Transverse colon (tissue), 4 donors: ENCODE results near the gene CDX1. TPM values are rescaled to one million over a fixed set of nuclear protein-coding genes. Genes with fewer than 3 reads are reported as not detected.

Experiments used
- DNase-seq: peaks from one replicate; pipeline ENCODE4 v3.0.0-alpha.2; 2019
- H3K27ac ChIP-seq, 4 donors: fragments of 200-600 bp; sonication (generic); 2 replicates each; pipeline ENCODE4 v1.5.1; 2016 to 2018; ENCODE audit warnings: inconsistent platforms in 4 of 4
- H3K27me3 ChIP-seq: fragments of 200-600 bp; sonication (generic); 2 replicates; pipeline ENCODE4 v1.5.1; 2017; ENCODE audit warnings: inconsistent platforms
- H3K36me3 ChIP-seq, 4 donors: fragments of 200-600 bp; sonication (generic); 2 replicates each; pipeline ENCODE4 v1.5.1; 2017 to 2019; ENCODE audit warnings: inconsistent platforms in 4 of 4
- H3K4me1 ChIP-seq, 4 donors: fragments of 200-600 bp; sonication (generic); 2 replicates each; pipeline ENCODE4 v1.5.1; 2017 to 2020; ENCODE audit warnings: inconsistent platforms in 4 of 4
- H3K4me3 ChIP-seq, 4 donors: fragments of 200-600 bp; sonication (generic); 1 replicate in 1 of 4; 2 replicates in 3 of 4; pipeline versions ENCODE4 v1.5.1 to v1.6.1; 2017 to 2019; ENCODE audit warnings: inconsistent platforms in 4 of 4
- H3K9me3 ChIP-seq, 2 donors: fragments of 200-600 bp; sonication (generic); 2 replicates each; pipeline ENCODE4 v1.5.1; 2017 to 2019; ENCODE audit warnings: inconsistent platforms in 2 of 2
- EP300 ChIP-seq: sonication (generic); formaldehyde crosslinking; IDR thresholded peaks from one replicate; pipeline ENCODE4 v1.6.1; 2017; ENCODE audit warnings: antibody characterized with exemption, low read depth
- POLR2A ChIP-seq: fragments of 450-650 bp; IDR thresholded peaks from one replicate; pipeline ENCODE4 v1.6.1; 2016; ENCODE audit warnings: antibody characterized with exemption, mild to moderate bottlenecking, moderate library complexity
- POLR2AphosphoS5 ChIP-seq, 3 donors: sonication (generic); formaldehyde crosslinking; IDR thresholded peaks; one replicate each; pipeline ENCODE4 v1.6.1; 2016; ENCODE audit warnings: antibody characterized with exemption in 3 of 3
- WGBS, 2 donors: methylation state at CpG; one replicate each; pipeline ENCODE4 v1.1.5; 2018; ENCODE audit warnings: low coverage in 1 of 2; 5-methylcytosine and 5-hydroxymethylcytosine counted together
- in situ Hi-C, 4 donors: fragments of 200-750 bp; cut with MboI; loops; one replicate each; pipeline versions ENCODE4 v1.15.0 to v1.15.1; 2017; ENCODE audit warnings: low sequenced_read_pairs in 3 of 4, low pct_ligation_motif_present in 1 of 4, low pct_unique_long_range_greater_than_20kb in 1 of 4
- intact Hi-C: fragments of 100-400 bp; cut with DNase I; formaldehyde crosslinking; loops from one replicate; pipeline ENCODE4 v1.15.1; 2023; ENCODE audit warnings: low total_unique reads
- total RNA-seq, 4 donors: library from RNA; depleted of rRNA; stranded (reverse); fragments of >200 nt; gene quantifications; one replicate each; pipeline ENCODE4 v1.1.0, GENCODE V29; 2016
- TF ChIP-seq, protein P1 (sequence below), 5 experiments: fragments of 200-600 bp in 3 of 5; fragments of 450-650 bp in 2 of 5; sonication (generic) in 3 of 5; IDR thresholded peaks; 1 replicate in 2 of 5; 2 replicates in 3 of 5; pipeline ENCODE4 v1.5.1; 2016 to 2017; ENCODE audit warnings: antibody characterized with exemption in 5 of 5, inconsistent platforms in 3 of 5, mild to moderate bottlenecking in 2 of 5, moderate library complexity in 1 of 5

The CDX1 gene
- total RNA-seq, 4 donors from 2014 or later: 249 to 540 (median 360) TPM

DNA sequence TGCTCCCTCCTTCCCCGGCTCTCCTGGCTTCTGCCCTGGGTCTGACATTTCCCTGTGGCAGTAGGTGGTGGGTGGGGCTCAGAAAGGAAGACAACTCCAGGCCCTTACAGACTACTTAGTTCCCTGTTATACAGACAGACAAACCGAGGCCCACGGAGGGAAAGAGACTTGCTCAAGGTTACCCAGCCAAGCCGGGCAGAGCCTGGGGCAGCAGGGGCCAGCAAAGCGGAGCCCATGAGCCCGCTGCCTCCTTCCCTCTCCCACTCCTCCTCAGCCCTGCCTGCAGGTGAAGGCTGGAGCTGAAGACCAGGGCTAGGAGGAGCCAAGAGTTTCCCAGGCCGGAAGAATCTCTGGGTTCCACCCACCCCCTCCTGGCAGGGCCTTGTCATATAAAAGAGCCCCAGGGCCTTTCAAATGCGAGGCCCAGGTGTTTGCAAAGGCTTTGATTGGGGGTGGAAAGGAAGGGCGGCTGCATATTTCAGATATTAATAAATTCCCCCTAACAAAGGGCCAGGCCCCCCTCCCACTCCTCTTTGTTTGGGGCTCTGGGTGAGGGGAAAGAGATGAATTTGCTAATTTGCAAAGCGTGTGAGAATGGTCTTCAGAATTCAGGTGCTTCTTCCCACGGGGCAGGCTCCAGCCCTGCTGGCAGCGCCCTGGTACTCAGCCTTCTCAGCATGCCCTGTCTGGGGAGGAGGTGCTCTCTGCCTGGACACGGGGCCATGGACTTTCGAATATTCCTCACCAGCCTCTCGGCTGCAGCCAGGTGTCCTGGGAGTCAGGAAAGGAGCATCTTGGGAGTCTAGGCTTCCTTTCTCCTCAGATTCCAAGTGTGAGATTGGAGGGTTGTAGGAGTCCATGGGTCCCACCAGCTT lies 44.8 kb downstream of the CDX1 start:
- H3K27me3 ChIP-seq: no peaks in the 10 kb centered on the region
- TF ChIP-seq POLR2AphosphoS5 (IDR thresholded peaks at IDR 0.05) (no peak), POLR2A (peak; percentile 29), EP300 (no peak)
- TF ChIP-seq, protein P1, sequence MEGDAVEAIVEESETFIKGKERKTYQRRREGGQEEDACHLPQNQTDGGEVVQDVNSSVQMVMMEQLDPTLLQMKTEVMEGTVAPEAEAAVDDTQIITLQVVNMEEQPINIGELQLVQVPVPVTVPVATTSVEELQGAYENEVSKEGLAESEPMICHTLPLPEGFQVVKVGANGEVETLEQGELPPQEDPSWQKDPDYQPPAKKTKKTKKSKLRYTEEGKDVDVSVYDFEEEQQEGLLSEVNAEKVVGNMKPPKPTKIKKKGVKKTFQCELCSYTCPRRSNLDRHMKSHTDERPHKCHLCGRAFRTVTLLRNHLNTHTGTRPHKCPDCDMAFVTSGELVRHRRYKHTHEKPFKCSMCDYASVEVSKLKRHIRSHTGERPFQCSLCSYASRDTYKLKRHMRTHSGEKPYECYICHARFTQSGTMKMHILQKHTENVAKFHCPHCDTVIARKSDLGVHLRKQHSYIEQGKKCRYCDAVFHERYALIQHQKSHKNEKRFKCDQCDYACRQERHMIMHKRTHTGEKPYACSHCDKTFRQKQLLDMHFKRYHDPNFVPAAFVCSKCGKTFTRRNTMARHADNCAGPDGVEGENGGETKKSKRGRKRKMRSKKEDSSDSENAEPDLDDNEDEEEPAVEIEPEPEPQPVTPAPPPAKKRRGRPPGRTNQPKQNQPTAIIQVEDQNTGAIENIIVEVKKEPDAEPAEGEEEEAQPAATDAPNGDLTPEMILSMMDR (IDR thresholded peaks at IDR 0.05): peak in 1 of 5 experiments; percentile 51
- WGBS, 2 donors: 74% methylated on average over 15 of the region's 15 CpGs; no CpG with 5 or more reads in 1 of the 2 donors
- intact Hi-C loops: no loop called here
- H3K9me3 ChIP-seq: no peaks in the 10 kb centered on the region
- peak overlapping the region; percentile 52 to 82 (median 78) for H3K27ac ChIP-seq
- DNase-seq: peak; percentile 73
- H3K4me3 ChIP-seq: no peak overlapping the region
- H3K4me1 ChIP-seq: peaks cover 14 to 51% (median 47%) of the 10 kb centered on the region in 4 donors
- no peaks in the 10 kb centered on the region for H3K36me3 ChIP-seq
- in situ Hi-C loops: loop anchor here in 1 of 4 donors (5.0 to 25.0 kb wide), 2 partner anchors 49 to 374 kb away; no protein-coding TSS in a partner anchor

DNA sequence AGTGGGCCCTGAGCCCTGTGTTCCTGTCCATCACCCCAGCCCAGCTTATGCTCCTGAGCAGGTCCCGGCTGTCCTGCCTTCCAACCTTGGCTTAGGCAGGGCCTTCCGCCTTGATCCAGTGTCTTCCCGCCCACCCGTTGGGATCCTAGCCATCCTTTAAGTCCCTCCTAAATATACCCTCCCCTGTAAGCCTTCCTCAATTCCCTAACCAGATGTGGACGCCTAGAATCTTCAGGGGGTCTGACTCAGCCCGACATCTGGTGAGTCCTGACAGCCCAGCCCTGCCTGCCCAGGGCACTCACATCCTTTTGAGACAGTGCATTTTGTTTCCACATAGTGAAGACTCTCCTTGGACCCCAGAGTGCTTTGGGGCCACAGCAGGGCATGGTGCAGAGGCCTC lies 47.0 kb downstream of the CDX1 start:
- Histone ChIP-seq H3K36me3 (no peaks in the 10 kb centered on the region), H3K4me3 (no peak overlapping the region), H3K27ac (no peak overlapping the region), H3K4me1 (peaks cover 29 to 66% (median 60%) of the 10 kb centered on the region in 4 donors), H3K27me3 (no peaks in the 10 kb centered on the region), H3K9me3 (no peaks in the 10 kb centered on the region)
- in situ Hi-C loops: loop anchor here in 1 of 4 donors (5.0 to 25.0 kb wide), 2 partner anchors 51 to 376 kb away; no protein-coding TSS in a partner anchor
- no peak for TF ChIP-seq EP300
- TF ChIP-seq POLR2AphosphoS5 (IDR thresholded peaks at IDR 0.05): no peak
- no peak for TF ChIP-seq POLR2A
- TF ChIP-seq, protein P1 (IDR thresholded peaks at IDR 0.05): no peak
- 75 to 86% methylated on average over 4 to 6 of the region's 6 CpGs for WGBS, 2 donors
- intact Hi-C loops: no loop called here
- DNase-seq: no peak

DNA sequence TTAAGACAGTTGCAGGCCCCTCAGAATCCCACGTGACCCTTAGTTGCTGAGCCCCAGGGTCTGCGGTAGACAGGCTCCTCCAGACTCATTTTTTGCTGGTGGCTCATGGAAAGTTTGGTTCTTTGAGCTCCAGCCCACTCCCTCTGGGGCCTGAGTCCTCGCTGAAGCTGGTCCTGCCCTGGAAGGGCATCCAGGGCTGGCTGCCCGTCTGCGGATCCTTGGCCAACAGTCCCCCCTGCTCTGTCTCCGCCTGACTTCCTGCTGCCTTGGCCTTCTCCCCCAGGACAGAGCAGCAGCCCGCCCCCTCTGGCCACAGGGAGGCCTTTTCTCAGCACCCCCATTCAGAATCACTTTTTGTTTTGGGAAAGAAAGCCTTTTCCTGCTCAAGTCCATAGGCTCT lies 47.7 kb downstream of the CDX1 start:
- Histone ChIP-seq H3K36me3 (no peaks in the 10 kb centered on the region), H3K4me1 (peaks cover 22 to 59% (median 53%) of the 10 kb centered on the region in 4 donors), H3K4me3 (no peak overlapping the region), H3K9me3 (no peaks in the 10 kb centered on the region), H3K27ac (peak overlapping the region; percentile 8 to 79 (median 46)), H3K27me3 (no peaks in the 10 kb centered on the region)
- TF ChIP-seq EP300: no peak
- TF ChIP-seq, protein P1 (IDR thresholded peaks at IDR 0.05): no peak
- no peak for TF ChIP-seq POLR2AphosphoS5 (IDR thresholded peaks at IDR 0.05)
- in situ Hi-C loops: loop anchor here in 1 of 4 donors (5.0 to 25.0 kb wide), 2 partner anchors 52 to 377 kb away; no protein-coding TSS in a partner anchor
- intact Hi-C loops: no loop called here
- WGBS, 2 donors: 73% methylated on average over 7 of the region's 7 CpGs; no CpG with 5 or more reads in 1 of the 2 donors
- DNase-seq: no peak
